ENCODE results near the gene KRTAP3-1.

Gene KRTAP3-1

DNA sequence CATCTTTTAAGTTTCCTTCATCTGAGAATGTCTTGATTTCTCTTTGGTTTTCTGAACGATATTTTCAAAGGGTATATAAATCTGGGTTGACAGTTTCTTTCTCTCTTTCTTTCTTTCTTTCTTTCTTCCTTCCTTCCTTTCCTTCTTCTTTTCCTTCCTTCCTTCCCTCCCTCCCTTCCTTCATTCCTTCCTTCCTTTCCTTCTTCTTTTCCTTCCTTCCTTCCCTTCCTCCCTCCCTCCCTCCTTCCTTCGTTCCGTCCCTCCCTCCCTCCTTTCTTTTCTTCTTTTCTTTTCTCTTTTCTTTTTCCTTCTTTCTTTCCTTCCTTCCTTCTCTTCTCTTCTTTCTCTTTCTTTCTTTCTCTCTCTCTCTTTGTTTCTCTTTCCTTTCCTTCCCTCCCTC, 34.6 kb downstream of the KRTAP3-1 start:
- no peak for DNase-seq

DNA sequence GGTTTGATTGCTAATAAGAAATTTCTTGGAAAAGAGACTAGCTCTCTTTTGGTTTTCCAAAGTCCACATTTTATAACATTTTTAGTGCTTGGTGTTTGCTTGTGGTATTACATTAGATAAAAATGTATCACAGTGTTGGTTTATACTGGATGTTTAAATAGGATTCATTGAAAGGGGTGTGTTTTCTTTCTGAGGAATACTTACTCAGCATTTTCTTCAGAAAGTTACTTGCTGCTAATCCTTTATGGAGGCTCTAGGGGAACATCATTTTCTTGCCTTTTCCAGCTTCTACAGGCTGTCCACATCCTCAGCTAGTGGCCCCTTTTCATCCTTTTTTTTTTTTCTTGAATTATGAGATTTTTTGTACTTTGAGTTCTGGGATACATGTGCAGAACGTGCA, 41.3 kb downstream of the KRTAP3-1 start:
- no peak for DNase-seq

- DNase-seq = no peak
These were observed 42.1 kb downstream of the KRTAP3-1 start, which contains the start of gene KRT39 for GRCh38 chr17:40966848-40967247. Gene KRT39 (minus strand): TSS chr17:40966948. CDS start chr17:40966856, 92 bp downstream.

DNA sequence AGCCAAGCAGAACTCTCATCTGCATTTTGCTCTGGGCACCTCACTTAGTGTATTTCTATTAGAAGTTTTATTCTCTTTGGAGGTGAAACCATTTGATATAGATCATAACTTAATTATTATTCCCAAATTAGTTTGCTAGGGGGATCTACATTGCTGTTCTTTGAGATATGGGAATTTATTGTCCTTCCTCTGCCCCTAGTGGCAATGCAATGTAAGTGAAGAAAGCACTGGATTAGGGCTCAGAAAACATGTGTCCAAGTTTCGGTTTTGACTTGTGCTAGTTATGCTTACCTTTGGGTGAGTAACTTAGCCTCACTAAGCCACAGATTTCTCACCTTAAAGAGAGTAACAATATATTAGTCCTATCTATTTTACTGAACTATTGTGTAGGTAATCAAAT, 45.1 kb downstream of the KRTAP3-1 start:
- no peak for DNase-seq

- DNase-seq = no peak
These were observed 46.8 kb downstream of the KRTAP3-1 start for GRCh38 chr17:40962059-40962561.

- no peak for DNase-seq
These were observed 47.3 kb downstream of the KRTAP3-1 start for GRCh38 chr17:40961591-40961990.

DNA sequence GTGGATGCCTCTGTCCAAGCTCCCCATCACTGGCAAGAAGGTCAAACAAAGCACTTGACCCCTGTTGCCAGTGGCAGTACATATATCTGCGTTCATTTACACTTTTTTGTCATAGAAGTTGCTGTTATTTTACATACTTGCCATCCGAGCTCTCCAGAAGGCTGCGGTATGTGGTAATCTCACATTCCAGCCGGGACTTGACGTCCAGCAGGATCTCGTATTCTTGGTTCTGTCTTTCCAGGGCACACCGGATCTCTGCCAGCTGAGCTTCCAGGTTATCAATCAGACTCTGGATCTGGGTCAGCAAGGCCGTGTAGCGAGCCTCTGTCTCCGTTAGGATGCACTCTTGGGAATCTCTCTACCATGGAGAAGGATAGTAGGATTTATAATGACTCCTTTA, 48.8 kb downstream of the KRTAP3-1 start:
- no peak for DNase-seq

Measured in NCI-H1417 (cell line).